ENCODE measurements around the gene RNPS1. TPM values are rescaled to one million over a fixed set of nuclear protein-coding genes. Genes with fewer than 3 reads are reported as not detected.

RNPS1 gene
- total and polyA plus RNA-seq, 12 donors, result 61.7 to 136 (median 118) TPM

GRCh38 chr16:2284797-2285576 is 17.1 kb upstream of the RNPS1 start:
- H3K4me3 ChIP-seq, result no peak overlapping the region
- 89 to 92% methylated on average over 34 to 35 of the region's 35 CpGs for WGBS, 2 donors
- H3K36me3 ChIP-seq, result peaks cover 0 to 83% (median 0%) of the 10 kb centered on the region in 9 donors
- no peak for ATAC-seq
- intact Hi-C loops (cut with DNase I), result no loop called here
- no peak for DNase-seq
- no peaks in the 10 kb centered on the region for H3K27me3 ChIP-seq
- no peaks in the 10 kb centered on the region for H3K4me1 ChIP-seq
- TF ChIP-seq CTCF (IDR thresholded peaks at IDR 0.05), result no peak
- no peaks in the 10 kb centered on the region for H3K9me3 ChIP-seq
- no peak overlapping the region for H3K27ac ChIP-seq

GRCh38 chr16:2284001-2284770 is 16.3 kb upstream of the RNPS1 start:
- no peak for TF ChIP-seq CTCF (IDR thresholded peaks at IDR 0.05)
- Histone ChIP-seq H3K9me3 (no peaks in the 10 kb centered on the region), H3K4me1 (no peaks in the 10 kb centered on the region), H3K27ac (no peak overlapping the region), H3K27me3 (no peaks in the 10 kb centered on the region), H3K36me3 (peaks cover 0 to 86% (median 2%) of the 10 kb centered on the region in 9 donors), H3K4me3 (no peak overlapping the region)
- intact Hi-C loops (cut with DNase I), result no loop called here
- 93% methylated on average over 37 of the region's 37 CpGs for WGBS, 2 donors
- DNase-seq (no peak), ATAC-seq (peak in 1 of 8 donors; percentile 5)

GRCh38 chr16:2282866-2283555 is 15.1 kb upstream of the RNPS1 start:
- ATAC-seq (no peak), DNase-seq (no peak)
- H3K4me1 ChIP-seq, result no peaks in the 10 kb centered on the region
- intact Hi-C loops (cut with DNase I), result no loop called here
- H3K27me3 ChIP-seq, result no peaks in the 10 kb centered on the region
- peaks cover 0 to 86% (median 2%) of the 10 kb centered on the region in 9 donors for H3K36me3 ChIP-seq
- H3K27ac ChIP-seq, result no peak overlapping the region
- WGBS, 2 donors, result 91 to 92% methylated on average over 25 to 26 of the region's 26 CpGs
- TF ChIP-seq CTCF (IDR thresholded peaks at IDR 0.05), result no peak
- no peak overlapping the region for H3K4me3 ChIP-seq
- H3K9me3 ChIP-seq, result no peaks in the 10 kb centered on the region

GRCh38 chr16:2282262-2282661 is 14.3 kb upstream of the RNPS1 start:
- Histone ChIP-seq H3K27me3 (no peaks in the 10 kb centered on the region), H3K27ac (no peak overlapping the region), H3K4me3 (no peak overlapping the region), H3K9me3 (no peaks in the 10 kb centered on the region), H3K4me1 (no peaks in the 10 kb centered on the region), H3K36me3 (peaks cover 0 to 86% (median 7%) of the 10 kb centered on the region in 9 donors)
- DNase-seq (no peak), ATAC-seq (no peak)
- TF ChIP-seq CTCF (IDR thresholded peaks at IDR 0.05), result no peak
- 80 to 85% methylated on average over 5 of the region's 5 CpGs for WGBS, 2 donors
- intact Hi-C loops (cut with DNase I), result no loop called here

Data from heart right ventricle (tissue), 16 donors.